GM23338 (cell line): ENCODE measurements around the gene CHST15. TPM values are rescaled to one million over a fixed set of nuclear protein-coding genes. Genes with fewer than 3 reads are reported as not detected.
"Not testable (repeated sequence)": the region's sequence is repeated elsewhere in the genome, so short reads cannot be mapped to it uniquely, and the experiment has no call there.

Source experiments
- ATAC-seq: fragments of 200-7000 bp; cut with Tn5 transposase; 3 replicates; pipeline ENCODE4 v1.9.1; 2020
- DNase-seq: peaks from one replicate; pipeline ENCODE4 v3.0.0-alpha.2; 2015; ENCODE audit warnings: low spot score
- H2AFZ ChIP-seq: fragments of 200-600 bp; sonication (generic); 2 replicates; pipeline ENCODE4 v1.8.0; 2016; ENCODE audit warnings: antibody characterized with exemption, mild to moderate bottlenecking, moderate library complexity
- H3F3A ChIP-seq: fragments of 200-600 bp; sonication (generic); replicated peaks from 2 replicates; pipeline ENCODE4 v1.8.0; 2017; ENCODE audit warnings: antibody characterized with exemption, mixed run types, low read depth
- H3K27ac ChIP-seq: fragments of 200-600 bp; sonication (generic); 2 replicates; pipeline ENCODE4 v1.6.1; 2016; ENCODE audit warnings: low read depth
- H3K27me3 ChIP-seq: fragments of 200-600 bp; sonication (generic); 2 replicates; pipeline ENCODE4 v1.8.0; 2016; ENCODE audit warnings: mild to moderate bottlenecking, mixed run types, moderate library complexity; ENCODE audit not compliant: insufficient read depth
- H3K36me3 ChIP-seq: fragments of 200-600 bp; sonication (generic); 2 replicates; pipeline ENCODE4 v1.8.0; 2016; ENCODE audit warnings: mild to moderate bottlenecking; ENCODE audit not compliant: insufficient read depth
- H3K4me1 ChIP-seq: fragments of 200-600 bp; sonication (generic); 2 replicates; pipeline ENCODE4 v1.8.0; 2016; ENCODE audit warnings: mild to moderate bottlenecking, moderate library complexity; ENCODE audit not compliant: insufficient read depth
- H3K4me2 ChIP-seq: fragments of 200-600 bp; sonication (generic); 2 replicates; pipeline ENCODE4 v1.7.1; 2017; ENCODE audit warnings: mixed run types
- H3K4me3 ChIP-seq: fragments of 200-600 bp; sonication (generic); 2 replicates; pipeline ENCODE4 v1.6.1; 2016; ENCODE audit warnings: mixed run types
- H3K79me2 ChIP-seq: fragments of 200-600 bp; sonication (generic); replicated peaks from 2 replicates; pipeline ENCODE4 v1.8.0; 2017; ENCODE audit warnings: mild to moderate bottlenecking; ENCODE audit not compliant: insufficient read depth
- H3K9me2 ChIP-seq: fragments of 200-600 bp; sonication (generic); 2 replicates; pipeline ENCODE4 v1.8.0; 2017; ENCODE audit not compliant: insufficient read depth
- H4K20me1 ChIP-seq: fragments of 200-600 bp; sonication (generic); replicated peaks from 2 replicates; pipeline ENCODE4 v1.8.0; 2017; ENCODE audit warnings: mild to moderate bottlenecking; ENCODE audit not compliant: insufficient read depth
- H3K27ac Mint-ChIP-seq: 2 replicates; pipeline ENCODE4 v1.8.0; 2020; ENCODE audit warnings: inconsistent platforms, mild to moderate bottlenecking, moderate library complexity, mixed read lengths
- H3K27me3 Mint-ChIP-seq: 3 replicates; pipeline ENCODE4 v1.8.0; 2022; ENCODE audit warnings: low read depth, mild to moderate bottlenecking, moderate library complexity, mixed read lengths, inconsistent platforms; ENCODE audit not compliant: insufficient read depth, poor library complexity
- H3K36me3 Mint-ChIP-seq: 3 replicates; pipeline ENCODE4 v1.8.0; 2021; ENCODE audit warnings: low read depth, mild to moderate bottlenecking, inconsistent platforms, moderate library complexity, mixed read lengths
- H3K4me1 Mint-ChIP-seq: 3 replicates; pipeline ENCODE4 v1.8.0; 2020; ENCODE audit warnings: mild to moderate bottlenecking, inconsistent platforms, mixed read lengths
- H3K4me3 Mint-ChIP-seq: 3 replicates; pipeline ENCODE4 v1.8.0; 2021; ENCODE audit warnings: moderate library complexity, mild to moderate bottlenecking, inconsistent platforms, mixed read lengths
- H3K9me3 Mint-ChIP-seq: 3 replicates; pipeline ENCODE4 v1.8.0; 2020; ENCODE audit warnings: moderate library complexity, mild to moderate bottlenecking, inconsistent platforms, mixed read lengths
- CREB1 ChIP-seq: fragments of 250-450 bp; sonication (Bioruptor Pico); IDR thresholded peaks from 2 replicates; pipeline ENCODE4 v1.5.0; 2020; ENCODE audit warnings: low read depth, mild to moderate bottlenecking, moderate library complexity
- ETS1 ChIP-seq: IDR thresholded peaks from 2 replicates; pipeline ENCODE4 v1.6.1; 2016; ENCODE audit warnings: antibody characterized with exemption
- EZH2 ChIP-seq: fragments of 200-600 bp; sonication (generic); IDR thresholded peaks from one replicate; pipeline ENCODE4 v1.8.0; 2017; ENCODE audit warnings: antibody characterized with exemption, mild to moderate bottlenecking, low read depth; ENCODE audit not compliant: unreplicated experiment
- EZH2phosphoT487 ChIP-seq: fragments of 200-600 bp; sonication (generic); IDR thresholded peaks from one replicate; pipeline ENCODE4 v1.8.1; 2018; ENCODE audit warnings: antibody characterized with exemption; ENCODE audit not compliant: unreplicated experiment
- JUNB ChIP-seq: IDR thresholded peaks from one replicate; pipeline ENCODE4 v1.6.1; 2016; ENCODE audit warnings: antibody characterized with exemption; ENCODE audit not compliant: unreplicated experiment
- NANOG ChIP-seq: IDR thresholded peaks from 2 replicates; pipeline ENCODE4 v1.6.1; 2016; ENCODE audit warnings: antibody characterized with exemption, borderline replicate concordance
- REST ChIP-seq: IDR thresholded peaks from one replicate; pipeline ENCODE4 v1.6.1; 2018; ENCODE audit warnings: antibody characterized with exemption; ENCODE audit not compliant: unreplicated experiment
- STAT1 ChIP-seq: IDR thresholded peaks from one replicate; pipeline ENCODE4 v1.6.1; 2016; ENCODE audit warnings: antibody characterized with exemption; ENCODE audit not compliant: unreplicated experiment
- ZNF114 ChIP-seq: fragments of 250-450 bp; sonication (Bioruptor Pico); IDR thresholded peaks from 2 replicates; pipeline ENCODE4 v1.5.0; 2020; ENCODE audit warnings: mild to moderate bottlenecking, moderate library complexity
- ZNF331 ChIP-seq: fragments of 250-450 bp; sonication (Bioruptor Pico); IDR thresholded peaks from 2 replicates; pipeline ENCODE4 v1.5.0; 2020; ENCODE audit warnings: low read depth, mild to moderate bottlenecking, moderate library complexity
- polyA plus RNA-seq: library from polyadenylated mRNA; unstranded; fragments of >200 nt; fragmentation: Nextera tagmentation; extraction: Ambion mirVana; gene quantifications from 2 replicates; pipeline ENCODE4 v1.2.1, GENCODE V29; 2016
- total RNA-seq: library from RNA; depleted of rRNA; stranded (reverse); fragments of >200 nt; shearing (Covaris generic); gene quantifications from 2 replicates; pipeline ENCODE4 v1.2.3, GENCODE V29; 2014

CHST15 gene
- total and polyA plus RNA-seq, 2 experiments from 2014 or later: 2.6 to 11.2 TPM

DNA sequence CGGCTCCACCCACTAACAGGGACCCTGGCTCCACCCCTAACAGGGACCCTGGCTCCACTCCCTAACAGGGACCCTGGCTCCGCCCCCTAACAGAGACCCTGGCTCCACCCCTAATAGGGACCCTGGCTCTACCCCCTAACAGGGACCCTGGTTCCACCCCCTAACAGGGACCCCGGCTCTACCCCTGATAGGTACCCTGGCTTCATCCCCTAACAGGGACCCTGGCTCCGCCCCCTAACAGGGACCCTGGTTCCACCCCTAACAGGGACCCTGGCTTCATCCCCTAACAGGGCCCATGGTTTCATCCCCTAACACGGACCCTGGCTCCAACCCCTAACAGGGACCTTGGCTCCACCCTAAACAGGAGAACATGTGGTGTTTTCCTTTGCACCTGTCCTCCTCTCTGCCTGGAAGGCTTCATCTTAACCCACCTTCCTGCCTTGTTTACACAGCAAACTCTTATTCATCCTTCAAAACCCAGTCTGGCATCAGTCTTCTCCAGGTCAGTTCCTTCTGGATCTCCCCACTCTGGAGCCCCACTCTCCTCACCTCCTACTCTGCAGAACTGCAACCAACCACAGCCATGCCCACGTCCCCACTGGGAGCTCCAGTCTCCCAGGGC is 58.0 kb downstream of the CHST15 start:
- Histone ChIP-seq H3K79me2 (no peaks in the 10 kb centered on the region), H3K4me3 (no peak overlapping the region), H3K36me3 (no peaks in the 10 kb centered on the region), H3F3A (no peaks in the 10 kb centered on the region), H3K4me1 (peaks cover 21% of the 10 kb centered on the region), H4K20me1 (no peaks in the 10 kb centered on the region), H3K27ac (no peak overlapping the region), H3K9me2 (no peaks in the 10 kb centered on the region), H3K27me3 (no peaks in the 10 kb centered on the region), H2AFZ (no peak overlapping the region), H3K4me2 (no peak overlapping the region)
- Mint-ChIP-seq H3K36me3 (peaks cover 4% of the 10 kb centered on the region; the same call in 2 of the 3 replicates), H3K4me3 (no peak overlapping the region), H3K27me3 (peaks cover 5% of the 10 kb centered on the region), H3K4me1 (peaks cover 26% of the 10 kb centered on the region), H3K9me3 (no peaks in the 10 kb centered on the region; the same call in 2 of the 3 replicates), H3K27ac (no peak overlapping the region)
- no peak for ATAC-seq
- DNase-seq: peak; percentile 39
- TF ChIP-seq EZH2phosphoT487: no peak

- not testable (repeated sequence) for H3K36me3 Mint-ChIP-seq, H3K9me2 ChIP-seq, DNase-seq, H3K27ac ChIP-seq, H3K4me3 ChIP-seq, ATAC-seq, H3K4me2 ChIP-seq, H3K36me3 ChIP-seq, H2AFZ ChIP-seq, H3K27me3 Mint-ChIP-seq, H4K20me1 ChIP-seq, H3K79me2 ChIP-seq, H3K9me3 Mint-ChIP-seq, H3K27ac Mint-ChIP-seq, H3F3A ChIP-seq, H3K4me3 Mint-ChIP-seq, H3K27me3 ChIP-seq
- peaks cover 28% of the 10 kb centered on the region for H3K4me1 Mint-ChIP-seq
- H3K4me1 ChIP-seq: peaks cover 21% of the 10 kb centered on the region
Measured at GRCh38 chr10:124034576-124035305, 58.7 kb downstream of the CHST15 start.

DNA sequence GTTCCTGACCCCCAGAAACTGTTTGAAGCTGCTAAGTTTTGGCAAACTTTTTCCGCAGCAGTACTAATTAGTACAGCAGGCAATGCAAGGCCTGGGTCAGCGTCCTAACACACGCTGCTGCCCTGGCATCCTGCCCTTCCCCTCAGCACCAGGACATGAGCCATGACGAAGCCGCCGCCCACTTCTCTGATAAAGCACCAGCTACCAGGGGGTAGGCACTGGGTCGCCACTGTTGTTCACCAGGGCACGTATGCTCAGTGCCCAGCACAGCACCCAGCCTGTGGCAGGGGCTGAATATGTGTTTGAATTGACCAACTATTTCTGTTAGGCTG is 59.5 kb downstream of the CHST15 start:
- Mint-ChIP-seq H3K27me3 (peaks cover 5% of the 10 kb centered on the region), H3K4me3 (no peak overlapping the region), H3K36me3 (peaks cover 4% of the 10 kb centered on the region; the same call in 2 of the 3 replicates), H3K9me3 (no peaks in the 10 kb centered on the region; the same call in 2 of the 3 replicates), H3K27ac (peak overlapping the region; percentile 68; the same call in 1 of the 2 replicates), H3K4me1 (peaks cover 28% of the 10 kb centered on the region)
- H3K4me2 ChIP-seq: no peak overlapping the region
- no peaks in the 10 kb centered on the region for H3F3A ChIP-seq
- no peaks in the 10 kb centered on the region for H3K79me2 ChIP-seq
- H4K20me1 ChIP-seq: no peaks in the 10 kb centered on the region
- H3K4me3 ChIP-seq: no peak overlapping the region
- H2AFZ ChIP-seq: no peak overlapping the region
- H3K4me1 ChIP-seq: peaks cover 21% of the 10 kb centered on the region
- H3K36me3 ChIP-seq: no peaks in the 10 kb centered on the region
- ATAC-seq (no peak), DNase-seq (no peak)
- no peaks in the 10 kb centered on the region for H3K9me2 ChIP-seq
- H3K27me3 ChIP-seq: no peaks in the 10 kb centered on the region
- no peak overlapping the region for H3K27ac ChIP-seq
- TF ChIP-seq ETS1 (no peak), STAT1 (no peak), JUNB (no peak), EZH2 (no peak), ZNF114 (CRISPR knock-in tag) (no peak), CREB1 (CRISPR knock-in tag) (no peak), ZNF331 (CRISPR knock-in tag) (no peak), REST (no peak), NANOG (no peak)
